ENCODE results near the gene PANK4.

- no peak for TF ChIP-seq CTCF (IDR thresholded peaks at IDR 0.05)
- peak in 1 of 2 donors; percentile 52 for TF ChIP-seq POLR2A (IDR thresholded peaks at IDR 0.05)
Observed at GRCh38 chr1:2545754-2546514, 19.5 kb upstream of the PANK4 start.

Data from thyroid gland (tissue), 4 donors.